DMS114 treated with DMSO at 0.1 percent for 48 hours (cell line): ENCODE data around the gene ZNF665.
A peak's percentile ranks its signal among the peaks of the same experiment; 100 is the strongest.
"Not testable (repeated sequence)": the region's sequence is repeated elsewhere in the genome, so short reads cannot be mapped to it uniquely, and the experiment has no call there.

Source experiments
- DNase-seq: peaks from one replicate; lab custom pipeline; 2025; ENCODE audit not compliant: unreplicated experiment; lab: John Stamatoyannopoulos, UW

The ZNF665 gene

DNA sequence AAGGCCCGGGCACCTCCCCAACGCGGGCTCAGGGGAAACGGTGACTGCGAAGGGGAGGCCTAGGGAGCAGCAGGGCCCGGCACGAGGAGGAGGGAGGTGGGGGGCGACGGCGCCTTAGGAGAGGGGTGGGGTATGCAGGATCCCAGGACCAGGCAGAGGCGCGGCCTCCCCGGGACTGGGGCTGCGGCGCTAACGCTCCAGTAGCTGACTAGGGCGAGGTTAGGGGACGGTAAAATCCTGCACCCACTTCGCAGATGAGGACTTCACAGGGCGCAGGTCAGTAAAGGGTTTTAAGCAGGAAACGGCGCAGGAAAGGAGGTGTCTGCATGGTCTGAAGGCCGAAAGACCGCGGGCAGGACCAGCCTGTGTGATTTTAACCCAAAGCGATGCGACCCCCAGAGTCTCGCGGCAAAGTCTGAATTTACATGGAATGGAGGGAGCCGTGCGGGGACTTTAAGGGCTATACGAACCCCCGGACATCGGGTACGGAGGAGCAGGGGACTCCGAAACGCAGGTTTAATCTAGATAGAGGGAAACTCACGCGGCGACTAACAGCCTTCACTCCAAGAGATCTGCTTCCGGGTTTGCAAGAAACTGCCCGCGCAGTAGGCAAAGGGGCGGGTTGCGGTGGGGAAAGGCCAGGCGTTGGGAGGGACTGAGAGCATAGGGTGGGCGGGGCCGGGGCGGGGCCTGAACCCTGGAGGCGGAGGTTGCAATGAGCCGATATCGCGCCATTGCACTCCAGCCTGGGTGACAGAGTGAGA lies at the start of gene ZNF665:
TSS of gene ZNF665 (minus strand) at position 588 of the 764 bp plus-strand sequence. CDS start 10,460 bp downstream, outside the sequence.
- peak; percentile 81 for DNase-seq

DNA sequence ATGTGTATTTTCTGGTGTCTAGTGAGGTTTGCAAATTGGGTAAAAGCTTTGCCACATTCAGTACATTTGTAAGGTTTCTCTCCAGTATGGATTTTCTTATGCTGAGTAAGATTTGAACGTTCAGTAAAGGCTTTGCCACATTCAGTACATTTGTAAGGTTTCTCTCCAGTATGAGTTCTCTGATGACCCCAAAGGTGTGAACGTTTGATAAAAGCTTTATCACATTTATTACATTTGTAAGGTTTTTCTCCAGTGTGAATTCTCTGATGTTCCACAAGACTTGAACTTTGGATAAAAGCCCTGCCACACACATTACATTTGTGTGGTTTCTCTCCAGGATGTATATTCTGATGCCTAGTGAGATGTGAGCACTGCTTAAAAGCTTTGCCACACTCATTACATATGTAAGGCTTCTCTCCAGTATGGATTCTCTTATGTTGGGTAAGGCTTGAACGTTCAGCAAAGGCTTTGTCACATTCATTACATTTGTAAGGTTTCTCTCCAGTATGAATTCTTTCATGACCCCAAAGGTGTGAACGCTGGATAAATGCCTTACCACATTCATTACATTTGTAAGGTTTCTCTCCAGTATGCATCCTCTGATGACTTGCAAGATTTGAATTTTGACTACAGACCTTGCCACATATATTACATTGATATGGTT lies 44.1 kb upstream of the ZNF665 start:
- DNase-seq = no peak

GRCh38 chr19:53224606-53225005 lies 31.4 kb upstream of the ZNF665 start:
- no peak for DNase-seq

- not testable (repeated sequence) for DNase-seq
Observed at GRCh38 chr19:53222716-53223115, 29.6 kb upstream of the ZNF665 start.

- no peak for DNase-seq
Observed at GRCh38 chr19:53212703-53213320, 19.7 kb upstream of the ZNF665 start.

- not testable (repeated sequence) for DNase-seq
Observed at GRCh38 chr19:53211554-53211953, 18.4 kb upstream of the ZNF665 start.

DNA sequence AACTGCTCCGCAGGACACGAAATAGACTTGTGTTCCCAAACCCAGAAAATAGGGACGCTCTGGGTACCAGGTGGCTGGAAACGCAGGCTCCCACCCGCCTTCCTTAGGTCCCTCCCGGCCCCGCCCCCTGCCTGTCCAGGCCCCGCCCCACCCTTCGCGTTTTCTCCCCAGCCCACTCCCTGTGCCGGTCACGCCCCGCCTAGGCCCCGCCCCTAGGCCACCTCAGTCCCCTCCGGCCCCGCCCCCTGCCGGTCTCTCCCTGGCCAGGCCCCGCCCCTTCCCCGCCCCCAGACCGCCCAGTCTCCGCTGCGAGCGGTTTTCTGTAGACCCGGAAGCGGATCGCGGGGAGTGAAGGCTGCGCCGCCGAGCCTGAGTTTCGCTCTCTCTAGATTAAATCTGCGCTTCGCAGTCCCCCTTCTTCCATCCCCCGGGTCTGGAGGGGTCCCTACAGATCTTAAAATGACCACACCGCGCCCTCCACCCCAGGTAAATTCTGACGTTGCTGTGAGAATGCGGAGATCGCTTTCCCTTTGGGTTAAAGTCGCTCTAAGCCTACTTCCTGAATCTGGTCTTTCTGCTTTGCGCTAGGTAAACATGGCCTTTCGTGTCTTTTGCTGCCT lies 3.7 kb upstream of the ZNF665 start:
- DNase-seq = peak; percentile 85

GRCh38 chr19:53195265-53195903 lies 2.2 kb upstream of the ZNF665 start:
- peak; percentile 86 for DNase-seq

DNA sequence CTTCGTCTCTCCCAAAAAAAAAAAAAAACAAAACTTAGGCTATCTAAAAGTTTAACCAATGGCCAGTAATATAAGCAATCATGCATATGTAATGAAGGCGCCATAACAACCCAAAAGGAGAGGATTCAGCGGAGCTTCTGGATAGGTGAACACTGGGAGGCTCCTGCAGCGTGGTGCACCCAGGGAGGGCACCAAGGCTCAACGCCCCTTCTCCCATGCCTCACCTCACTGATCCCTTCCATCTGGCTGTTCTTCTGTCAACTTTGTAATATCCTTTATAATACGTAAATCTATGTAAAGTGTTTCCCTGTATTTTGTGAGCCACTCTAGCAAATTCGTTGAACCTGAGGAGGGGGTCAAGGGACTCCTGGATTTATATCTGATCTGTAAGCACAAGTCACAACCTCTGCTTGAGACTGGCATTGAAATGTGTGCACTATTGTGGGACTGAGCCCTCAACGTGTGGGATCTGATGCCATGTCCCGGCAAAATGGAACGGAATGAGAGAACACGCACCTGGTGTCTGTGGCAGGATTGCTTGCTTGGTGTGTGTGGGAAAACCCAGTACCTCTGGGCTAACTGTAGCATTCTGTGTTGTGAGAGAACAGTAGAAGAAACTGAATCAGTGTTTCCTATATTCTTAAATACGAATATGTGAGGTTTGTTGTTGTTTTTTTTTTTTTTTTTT lies 521 bp upstream of the ZNF665 start:
- DNase-seq = no peak

- DNase-seq = no peak
Observed at GRCh38 chr19:53190253-53190652, 2.9 kb downstream of the ZNF665 start.

DNA sequence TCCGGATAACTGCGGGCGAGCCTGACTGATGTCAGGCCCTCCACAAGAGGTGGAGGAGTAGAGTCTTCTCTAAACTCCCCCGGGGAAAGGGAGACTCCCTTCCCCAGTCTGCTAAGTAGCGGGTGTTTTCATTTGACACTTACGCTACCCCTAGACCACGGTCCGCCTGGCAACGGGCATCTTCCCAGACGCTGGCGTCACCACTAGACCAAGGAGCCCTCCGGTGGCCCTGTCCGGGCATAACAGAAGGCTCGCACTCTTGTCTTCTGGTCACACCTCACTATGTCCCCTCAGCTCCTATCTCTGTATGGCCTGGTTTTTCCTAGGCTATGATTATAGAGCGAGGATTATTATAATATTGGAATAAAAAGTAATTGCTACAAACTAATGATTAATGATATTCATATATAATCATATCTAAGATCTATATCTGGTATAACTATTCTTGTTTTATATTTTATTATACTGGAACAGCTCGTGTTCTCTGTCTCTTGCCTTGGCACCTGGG lies 3.4 kb downstream of the ZNF665 start:
- not testable (repeated sequence) for DNase-seq

DNA sequence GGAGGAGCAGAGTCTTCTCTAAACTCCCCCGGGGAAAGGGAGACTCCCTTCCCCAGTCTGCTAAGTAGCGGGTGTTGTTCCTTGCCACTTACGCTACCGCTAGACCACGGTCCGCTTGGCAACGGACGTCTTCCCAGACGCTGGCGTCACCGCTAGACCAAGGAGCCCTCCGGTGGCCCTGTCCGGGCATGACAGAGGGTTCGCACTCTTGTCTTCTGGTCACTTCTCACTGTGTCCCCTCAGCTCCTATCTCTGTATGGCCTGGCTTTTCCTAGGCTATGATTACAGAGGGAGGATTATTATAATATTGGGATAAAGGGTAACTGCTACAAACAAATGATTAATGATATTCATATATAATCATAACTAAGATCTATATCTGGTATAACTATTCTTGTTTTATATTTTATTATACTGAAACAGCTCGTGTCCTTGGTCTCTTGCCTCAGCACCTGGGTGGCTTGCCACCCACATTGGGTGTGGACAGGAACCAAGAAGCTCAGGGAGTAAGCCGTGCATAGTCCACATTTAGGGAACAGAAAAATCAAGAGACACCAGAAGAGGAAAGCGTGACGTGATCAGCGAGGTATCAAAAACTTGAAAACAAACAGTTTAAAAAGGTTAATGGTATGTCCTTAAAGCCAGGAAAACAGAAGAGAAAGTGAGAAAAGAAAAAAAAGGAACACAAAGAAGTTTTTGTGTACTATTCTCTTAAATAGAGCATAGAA lies 7.8 kb downstream of the ZNF665 start:
- peak; percentile 24 for DNase-seq

- DNase-seq = no peak
Observed at GRCh38 chr19:53183146-53183764, 9.9 kb downstream of the ZNF665 start.

- no peak for DNase-seq
Observed at GRCh38 chr19:53182202-53182601, 11.0 kb downstream of the ZNF665 start.

DNA sequence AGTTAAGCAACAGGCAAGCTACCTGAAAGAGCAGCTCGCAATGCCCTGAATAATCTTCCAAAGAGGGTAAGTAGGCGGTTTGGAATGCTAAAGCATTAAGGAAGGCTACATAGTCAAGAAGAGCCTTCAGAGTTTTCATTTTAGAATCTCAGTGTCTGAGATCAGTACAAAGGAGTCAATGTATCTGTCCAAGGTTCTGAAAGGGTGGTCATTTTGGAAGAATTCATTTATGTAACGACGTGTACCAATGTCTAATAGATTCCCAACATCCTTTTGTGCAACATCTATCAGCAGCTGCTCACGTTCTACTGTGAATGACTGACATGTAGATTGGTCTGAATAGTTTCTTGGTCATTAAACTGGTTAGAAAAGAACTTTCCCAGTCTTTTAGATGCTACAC lies 15.2 kb downstream of the ZNF665 start:
- DNase-seq = no peak

- no peak for DNase-seq
Observed at GRCh38 chr19:53172889-53173288, 20.3 kb downstream of the ZNF665 start.

DNA sequence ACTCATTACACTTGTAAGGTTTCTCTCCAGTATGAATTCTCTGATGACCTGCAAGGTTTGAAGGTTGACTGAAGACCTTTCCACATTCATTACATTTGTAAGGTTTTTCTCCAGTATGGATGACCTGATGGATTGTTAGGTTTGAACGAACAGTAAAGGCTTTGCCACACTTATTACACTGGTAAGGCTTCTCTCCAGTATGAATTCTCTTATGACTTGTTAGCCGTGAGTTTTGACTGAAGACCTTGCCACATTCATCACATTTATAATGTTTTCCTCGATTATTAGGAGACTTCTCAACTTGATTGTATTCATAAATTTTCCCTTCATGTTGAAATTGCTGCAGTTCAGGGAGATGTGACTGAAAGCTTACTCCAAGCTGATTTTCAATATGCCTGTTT lies 27.5 kb downstream of the ZNF665 start:
- no peak for DNase-seq

DNA sequence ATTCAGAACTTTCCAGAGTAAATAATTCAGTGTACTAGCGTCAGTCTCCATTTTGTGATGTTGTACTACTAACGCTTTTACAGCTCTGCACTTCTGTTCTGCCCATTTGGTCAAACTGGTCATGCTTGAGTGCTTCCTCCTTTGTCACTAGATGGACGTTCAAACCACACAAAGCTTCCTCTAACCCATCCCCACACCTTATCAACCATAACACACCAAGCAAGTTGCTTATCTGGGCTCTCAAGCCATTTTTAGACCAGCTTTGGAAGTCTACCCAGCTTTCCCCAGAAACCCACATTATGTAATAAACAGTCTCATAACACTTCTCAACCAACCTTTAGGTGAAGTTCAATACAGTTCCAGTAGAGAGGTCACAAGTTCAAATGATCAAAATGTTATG lies 32.0 kb downstream of the ZNF665 start:
- DNase-seq = no peak

- no peak for DNase-seq
Observed at GRCh38 chr19:53160350-53160749, 32.8 kb downstream of the ZNF665 start.
